Stimulated activated CD4-positive, alpha-beta T cell treated with anti-CD3 and anti-CD28 coated beads, Interleukin-15, amount 100 ng/mL, for 1 hour (primary cell): Measurements from ENCODE around the gene CREBBP.

Experiments
- DNase-seq, 2 donors: peaks; one replicate each; pipeline ENCODE4 v3.0.0-alpha.2; 2020; ENCODE audit warnings: low read depth in 1 of 2, low spot score in 1 of 2

The CREBBP gene

DNA sequence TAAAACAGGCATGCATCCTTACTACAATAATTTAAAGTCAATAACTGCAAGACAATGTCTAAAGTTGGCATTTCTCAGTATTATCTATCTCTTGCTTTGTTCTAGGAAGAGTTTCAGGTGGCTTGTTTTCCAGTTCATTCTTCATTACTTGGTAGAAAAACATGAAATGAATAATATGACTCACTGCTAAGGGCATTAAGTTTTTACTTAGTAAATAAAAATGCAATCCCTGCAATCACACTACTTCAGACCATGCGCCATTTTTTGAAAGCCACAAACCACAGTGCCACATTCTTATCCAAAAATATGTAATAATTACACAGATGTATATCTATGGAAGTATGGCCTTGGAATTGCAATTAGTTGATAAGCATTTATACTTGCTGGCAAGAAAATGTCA is 55.4 kb downstream of the CREBBP start:
- DNase-seq, result no peak

DNA sequence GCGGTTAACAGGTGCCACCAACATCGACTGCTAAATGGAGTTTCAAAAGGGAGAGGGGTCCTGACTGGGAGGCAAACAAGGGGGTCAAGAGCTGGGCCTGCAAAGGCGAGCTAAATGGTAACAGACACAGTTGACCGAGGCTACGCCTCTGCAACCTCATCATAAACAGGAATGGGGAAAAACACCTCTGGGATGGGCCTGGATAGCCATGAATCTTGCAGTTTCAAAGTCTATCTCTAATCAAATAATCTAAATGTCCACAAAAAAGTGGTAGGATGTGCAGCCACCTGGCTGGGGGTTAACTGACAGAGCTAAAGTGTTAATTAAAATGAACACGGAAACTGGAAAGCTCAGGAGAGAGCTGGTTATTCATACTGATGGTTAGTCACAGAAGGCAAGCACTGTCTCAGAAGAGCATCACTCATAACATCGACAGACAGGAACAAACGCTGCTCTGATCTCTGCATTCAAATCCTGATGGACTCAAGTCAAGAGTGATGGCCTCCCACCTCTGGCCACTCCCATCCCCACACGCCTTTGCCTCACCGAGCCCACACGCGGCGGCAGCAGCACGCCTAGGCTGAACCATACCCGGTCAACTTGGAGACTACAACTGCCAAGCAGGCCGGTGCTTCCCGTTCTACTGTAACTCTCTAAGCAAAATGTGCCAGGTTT is 56.3 kb downstream of the CREBBP start:
- DNase-seq, result no peak

DNA sequence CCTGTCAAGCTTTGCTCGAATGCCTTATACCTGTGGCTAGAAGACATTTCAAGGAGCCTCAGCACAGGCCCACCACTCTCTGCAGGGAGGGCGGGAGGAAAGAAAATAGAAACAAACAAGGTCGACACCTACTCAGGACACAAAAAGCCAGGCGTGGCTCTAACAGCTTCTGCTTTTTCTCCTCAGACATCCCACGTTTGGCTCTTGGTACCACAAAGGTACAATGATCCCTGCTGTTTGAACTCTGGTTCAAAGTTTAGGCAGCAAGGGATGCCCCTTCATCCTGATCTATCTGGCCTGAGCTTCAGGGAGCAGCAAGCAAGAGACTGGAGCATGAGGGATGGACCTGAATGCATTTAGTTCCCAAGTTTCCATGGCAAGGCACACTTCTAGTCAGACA is 57.1 kb downstream of the CREBBP start:
- DNase-seq, result no peak

DNA sequence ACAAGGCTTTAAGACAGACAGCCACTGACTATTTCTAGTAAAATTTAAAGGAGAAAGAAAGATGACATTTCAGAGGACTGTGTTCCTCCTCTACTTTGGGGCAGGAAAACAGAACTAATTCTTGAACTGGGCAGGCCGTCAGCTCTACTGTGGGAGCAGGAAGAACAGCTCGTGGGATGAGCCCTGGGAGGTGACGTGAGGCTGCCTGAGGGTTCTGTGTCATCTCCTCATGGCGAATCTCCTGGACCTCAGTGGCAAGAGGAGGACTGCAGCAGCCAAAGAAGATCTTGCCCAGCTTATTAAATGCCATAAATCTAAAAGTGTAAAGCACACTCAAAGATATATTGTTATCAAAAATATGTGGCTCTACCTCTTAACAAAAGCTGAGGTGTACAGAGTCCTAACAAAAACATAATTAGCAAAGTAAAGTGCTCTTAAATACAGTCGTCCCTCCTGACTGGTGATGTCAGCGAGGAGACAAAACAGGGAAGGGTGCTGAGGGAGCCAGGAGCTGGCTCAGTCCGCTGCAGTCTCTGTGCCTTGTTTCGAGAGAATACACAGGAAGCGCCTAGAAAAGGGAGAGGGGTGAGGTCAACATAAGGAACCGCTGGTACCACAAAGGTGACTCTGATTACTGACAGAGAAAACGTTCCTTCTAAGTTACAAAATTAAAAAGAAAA is 58.0 kb downstream of the CREBBP start:
- no peak for DNase-seq

GRCh38 chr16:3821184-3821583 is 59.3 kb downstream of the CREBBP start:
- DNase-seq, result no peak

GRCh38 chr16:3819746-3820724 is 60.5 kb downstream of the CREBBP start:
- no peak for DNase-seq

DNA sequence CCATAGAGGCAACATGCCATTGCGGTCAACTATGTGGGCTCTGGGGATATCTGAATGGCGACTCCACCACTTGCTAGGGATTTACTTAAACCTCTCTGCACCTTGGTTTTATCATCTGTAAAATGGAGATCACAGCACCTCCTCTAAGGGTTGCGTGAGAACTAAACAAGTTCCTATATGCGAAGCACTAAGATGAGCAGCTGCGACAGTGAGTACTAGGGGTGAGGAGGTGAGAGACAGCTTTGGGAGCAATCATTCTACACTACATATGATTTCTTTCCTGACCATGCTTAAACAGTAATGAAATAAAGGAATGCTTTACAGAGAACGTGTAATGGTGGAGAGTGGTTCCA is 61.4 kb downstream of the CREBBP start:
- no peak for DNase-seq

DNA sequence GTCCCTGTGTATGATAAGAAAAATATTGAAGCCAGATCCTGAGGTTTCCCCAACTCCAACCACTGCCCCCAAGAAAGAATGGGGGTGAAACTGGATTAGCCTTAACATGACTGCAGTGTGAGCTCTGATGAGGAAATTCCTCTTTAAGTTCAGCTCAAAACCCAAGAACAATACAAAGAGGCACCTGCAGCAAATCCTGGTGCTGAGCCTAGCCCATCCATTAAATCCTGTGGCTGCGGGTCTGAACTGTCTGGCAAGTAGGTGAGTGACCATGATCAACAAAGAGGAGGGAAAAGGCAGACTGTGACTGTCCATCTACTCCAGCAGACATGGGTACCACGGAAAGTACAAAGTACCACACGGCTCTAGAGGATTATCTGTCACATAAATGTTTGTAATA is 64.2 kb downstream of the CREBBP start:
- no peak for DNase-seq

- DNase-seq, result no peak
Observed at GRCh38 chr16:3814755-3815154, 65.8 kb downstream of the CREBBP start.

DNA sequence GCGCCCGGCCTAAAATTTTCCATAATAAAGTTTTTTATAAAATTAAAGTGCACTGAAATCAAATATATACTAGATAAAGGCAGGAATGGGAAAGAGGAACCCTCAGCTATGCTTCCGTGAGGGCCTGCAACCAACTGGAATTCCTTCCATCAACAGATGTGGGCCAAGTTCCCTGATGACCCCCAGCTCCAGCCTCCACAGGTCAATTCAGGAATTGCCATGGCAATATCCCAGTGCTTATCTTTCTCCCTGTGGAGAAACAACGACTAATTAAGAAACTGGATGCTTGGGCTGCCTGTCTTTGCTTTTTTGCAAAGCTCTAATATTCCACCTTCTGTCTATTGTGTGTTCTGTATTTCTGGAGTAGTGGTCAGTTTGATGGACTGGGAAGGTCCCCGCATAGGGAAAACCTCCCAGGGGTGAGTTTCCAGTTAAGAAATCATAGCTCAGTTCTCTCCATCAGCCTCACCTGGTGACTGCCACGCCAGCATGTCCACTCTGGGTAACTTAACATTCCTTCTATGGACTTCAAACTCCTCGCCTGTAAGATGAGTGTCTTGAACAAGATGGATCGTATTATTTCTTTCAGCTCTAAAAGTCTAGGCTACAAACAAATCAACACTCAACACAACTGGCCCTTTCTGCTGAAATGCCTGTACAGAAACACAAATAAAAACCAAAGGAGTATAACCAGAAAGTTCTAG is 67.9 kb downstream of the CREBBP start:
- no peak for DNase-seq

DNA sequence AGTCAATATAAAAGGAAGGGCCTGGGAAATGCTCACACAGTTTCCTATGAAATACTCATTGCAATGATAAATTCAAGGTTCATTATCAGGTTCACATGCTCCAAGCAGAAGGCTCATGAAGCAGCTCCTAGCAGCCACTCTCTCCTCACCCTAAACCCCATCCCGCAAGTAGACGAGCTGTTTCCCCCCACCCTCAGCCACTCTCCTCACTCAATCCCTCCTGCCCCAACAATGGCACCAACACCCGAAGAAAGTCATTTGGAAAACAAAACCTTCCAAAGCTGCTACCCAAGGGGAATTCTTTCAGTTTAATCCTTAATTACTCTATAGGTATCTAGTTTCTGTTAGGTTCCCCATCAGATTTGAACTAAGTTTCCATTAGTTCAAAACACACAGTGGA is 69.7 kb downstream of the CREBBP start:
- no peak for DNase-seq

- DNase-seq, result no peak
Observed at GRCh38 chr16:3810198-3810664, 70.3 kb downstream of the CREBBP start.

- DNase-seq, result no peak
Observed at GRCh38 chr16:3808308-3809063, 72.0 kb downstream of the CREBBP start.

DNA sequence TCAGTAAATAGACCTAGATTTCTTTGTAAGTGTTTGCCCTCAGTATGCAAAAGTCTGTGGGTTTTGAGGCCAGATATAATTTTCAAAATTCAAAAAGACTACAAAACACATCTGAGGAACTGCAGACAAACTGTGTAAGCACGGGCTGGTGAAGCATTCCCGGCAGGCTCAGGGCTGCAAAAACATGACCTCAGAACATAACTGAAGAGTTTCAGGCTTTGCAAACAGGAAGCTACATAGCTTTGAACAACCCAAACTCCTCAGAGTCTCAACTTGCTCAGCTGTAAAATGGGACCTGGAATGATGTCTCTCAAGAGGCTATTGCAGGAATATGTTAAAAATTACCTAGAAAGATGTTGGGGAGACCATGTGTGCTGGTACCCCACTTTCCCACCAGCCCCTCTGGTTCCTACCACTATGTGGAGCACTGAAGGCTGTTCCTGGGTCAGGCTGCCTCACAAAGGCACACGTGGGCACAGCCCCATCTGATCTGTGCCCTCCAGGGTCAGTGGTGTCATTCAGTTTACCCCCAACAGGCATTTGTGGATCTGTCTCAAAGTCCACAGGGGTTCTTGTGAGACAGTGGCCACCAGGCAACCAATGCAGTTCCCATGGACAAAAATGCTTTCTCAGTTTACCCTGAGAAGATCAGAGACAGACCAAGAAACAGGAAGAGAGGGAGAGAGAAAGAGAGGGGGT is 72.9 kb downstream of the CREBBP start:
- DNase-seq, result no peak

- no peak for DNase-seq
Observed at GRCh38 chr16:3804426-3805016, 76.0 kb downstream of the CREBBP start.

DNA sequence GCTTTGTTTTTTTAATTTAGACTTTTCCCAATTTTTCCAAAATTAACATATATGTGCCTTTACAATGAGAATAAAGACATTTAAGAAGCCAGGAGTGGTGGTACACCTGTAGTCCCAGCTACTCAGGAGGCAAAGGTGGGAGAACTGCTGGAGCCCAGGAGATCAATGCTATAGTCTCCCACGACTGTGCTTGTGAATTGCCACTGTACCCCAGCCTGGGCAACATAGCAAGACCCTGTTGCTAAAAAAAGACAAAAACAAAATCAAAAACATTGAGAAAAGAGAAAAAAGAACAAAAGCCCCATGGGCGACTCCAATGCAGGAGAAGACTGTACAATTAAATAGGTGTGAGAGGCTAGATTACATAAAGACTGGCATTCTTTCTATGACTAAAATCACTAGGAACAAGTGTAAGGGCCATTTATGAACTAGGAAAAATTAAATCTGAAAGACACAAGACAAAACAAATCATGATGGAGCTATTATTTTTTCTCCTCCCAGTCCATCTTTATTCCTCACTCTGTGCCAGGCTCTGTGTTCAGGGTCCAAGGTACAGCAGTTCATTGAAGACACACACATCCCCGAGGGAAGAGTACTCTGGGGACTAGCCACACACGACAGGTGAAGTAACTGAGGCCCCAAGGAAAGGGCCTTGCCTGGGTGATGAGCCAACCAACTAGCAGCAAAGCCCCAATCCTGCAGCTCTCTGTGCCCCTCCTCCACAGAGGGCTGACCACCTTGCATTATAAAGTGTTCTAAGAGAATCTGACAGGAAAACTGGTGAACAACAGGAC is 79.8 kb downstream of the CREBBP start:
- no peak for DNase-seq

GRCh38 chr16:3800019-3800418 is 80.5 kb downstream of the CREBBP start:
- DNase-seq, result no peak

DNA sequence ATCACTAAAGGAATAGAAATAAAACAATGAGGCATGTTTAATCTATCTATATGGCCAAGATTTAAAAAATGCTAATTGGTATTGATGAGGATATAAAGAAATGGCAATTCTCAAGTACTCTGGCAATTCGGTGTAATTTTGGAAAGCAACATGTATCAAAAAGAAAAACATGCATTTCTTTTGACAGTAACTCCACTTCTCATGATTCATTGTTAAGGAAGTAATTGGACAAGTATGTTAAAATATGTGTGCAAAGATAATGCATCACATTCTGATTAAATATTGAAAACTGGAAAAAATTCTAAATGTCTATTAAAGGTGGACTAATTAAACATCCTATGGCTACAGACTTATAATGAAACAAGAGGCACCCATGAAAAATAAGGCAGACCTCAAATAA is 81.2 kb downstream of the CREBBP start:
- no peak for DNase-seq

DNA sequence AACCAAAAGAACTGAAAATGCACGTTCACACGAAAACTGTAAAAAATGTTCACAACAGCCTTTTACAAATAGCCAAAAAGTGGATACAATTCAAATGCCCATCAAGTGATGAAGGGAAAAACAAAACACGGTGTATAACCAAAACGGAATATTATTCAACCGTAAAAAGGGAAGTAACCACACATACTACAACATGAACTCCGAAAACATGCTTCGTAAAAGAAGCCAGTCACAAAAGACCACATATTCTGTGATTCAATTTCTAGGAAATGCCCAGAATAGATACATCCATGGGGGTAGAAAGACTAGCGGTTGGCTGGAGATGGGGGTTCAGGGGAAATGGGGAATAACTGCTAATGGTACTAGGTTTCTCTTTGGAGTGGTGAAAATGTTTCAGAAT is 81.7 kb downstream of the CREBBP start:
- DNase-seq, result no peak
